Hindlimb muscle (tissue), 1 donor: ENCODE results near the gene ZNF518B. TPM values are rescaled to one million over a fixed set of nuclear protein-coding genes. Genes with fewer than 3 reads are reported as not detected.
A peak's percentile ranks its signal among the peaks of the same experiment; 100 is the strongest.

Experiments used
- DNase-seq: peaks from one replicate; pipeline ENCODE4 v3.0.0-alpha.2; 2013
- polyA plus RNA-seq: library from polyadenylated mRNA; unstranded; fragments of 120-200 nt; gene quantifications from one replicate; pipeline ENCODE4 v1.2.1, GENCODE V29; 2013; ENCODE audit not compliant: insufficient read length

The ZNF518B gene, protein sequence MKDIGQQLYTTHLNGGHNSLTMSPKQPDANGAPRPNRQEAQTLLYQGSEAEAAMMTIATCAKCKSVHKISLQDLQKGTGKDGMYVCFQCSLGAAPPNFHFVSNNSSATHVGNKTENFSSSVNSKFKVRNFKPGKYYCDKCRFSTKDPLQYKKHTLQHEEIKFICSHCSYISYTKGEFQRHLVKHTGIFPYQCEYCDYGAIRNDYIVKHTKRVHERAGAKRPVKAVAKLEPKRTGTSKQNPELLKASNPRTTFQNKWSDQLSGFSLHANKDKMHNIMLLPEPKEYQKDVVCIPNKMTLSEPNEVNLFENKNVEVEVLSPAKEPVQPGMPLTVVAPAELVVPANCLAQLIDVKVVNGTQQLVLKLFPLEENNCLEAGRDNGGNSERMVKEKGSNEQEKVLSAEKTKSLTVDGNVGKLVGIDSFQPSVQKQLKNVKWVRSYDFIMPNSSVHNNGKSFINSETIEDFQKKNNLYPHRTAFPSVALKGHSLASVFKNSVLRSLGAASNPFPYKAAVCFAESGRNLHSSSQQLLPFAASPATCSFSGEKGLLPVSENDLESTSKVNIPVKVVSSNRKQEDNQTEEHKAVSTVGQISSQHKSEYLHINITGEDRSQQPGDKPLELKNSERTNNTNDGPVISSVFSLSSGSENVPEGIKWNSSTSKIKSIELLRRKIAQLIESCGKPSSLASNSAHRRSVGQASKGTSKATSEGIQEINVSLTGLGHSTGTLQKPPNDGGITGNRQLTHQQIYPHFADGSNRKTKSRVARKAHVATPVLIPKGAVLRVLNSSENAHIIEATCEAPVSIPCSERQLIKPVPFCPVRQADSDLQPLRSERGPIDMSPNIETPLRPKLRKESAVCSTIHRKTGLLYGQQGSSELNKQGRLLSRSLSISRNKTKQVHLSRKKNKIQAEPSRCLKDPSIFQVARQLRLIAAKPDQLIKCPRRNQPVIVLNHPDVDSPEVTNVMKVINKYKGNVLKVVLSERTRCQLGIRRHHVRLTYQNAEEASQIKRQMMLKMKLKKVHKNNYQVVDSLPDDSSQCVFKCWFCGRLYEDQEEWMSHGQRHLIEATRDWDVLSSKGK
- polyA plus RNA-seq: 12.1 TPM

GRCh38 chr4:10457255-10457801 lies at the start of gene ZNF518B:
ZNF518B (minus strand) TSS chr4:10457426; CDS start chr4:10446328, 11,098 bp downstream.
- peak; percentile 83 for DNase-seq

DNA sequence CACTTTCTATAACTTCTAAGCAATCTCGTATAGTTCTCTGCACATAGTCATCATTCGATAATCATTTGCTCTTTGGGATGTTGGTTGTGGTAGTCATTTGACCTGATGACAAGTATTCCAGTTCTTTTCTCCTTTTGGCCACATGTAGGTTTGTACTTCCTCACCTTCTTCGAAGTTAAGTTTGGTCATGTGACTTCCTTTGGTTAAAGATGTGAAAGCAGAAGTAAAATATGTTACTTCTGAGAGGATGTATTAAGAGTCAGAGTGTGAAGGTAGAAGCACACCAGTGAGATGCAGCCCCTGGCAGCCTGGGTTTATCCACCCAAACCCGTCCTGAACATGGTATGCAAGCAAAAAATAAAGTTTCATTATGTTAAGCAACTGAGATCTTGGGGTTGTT lies 48.9 kb upstream of the ZNF518B start:
- DNase-seq: no peak

- DNase-seq: peak; percentile 14
Observed at GRCh38 chr4:10504570-10505179, 47.4 kb upstream of the ZNF518B start.

GRCh38 chr4:10502717-10503116 lies 45.5 kb upstream of the ZNF518B start:
- no peak for DNase-seq

GRCh38 chr4:10500776-10501175 lies 43.5 kb upstream of the ZNF518B start:
- no peak for DNase-seq

GRCh38 chr4:10496200-10496599 lies 39.0 kb upstream of the ZNF518B start:
- no peak for DNase-seq

- DNase-seq: no peak
Observed at GRCh38 chr4:10495651-10496050, 38.4 kb upstream of the ZNF518B start.

DNA sequence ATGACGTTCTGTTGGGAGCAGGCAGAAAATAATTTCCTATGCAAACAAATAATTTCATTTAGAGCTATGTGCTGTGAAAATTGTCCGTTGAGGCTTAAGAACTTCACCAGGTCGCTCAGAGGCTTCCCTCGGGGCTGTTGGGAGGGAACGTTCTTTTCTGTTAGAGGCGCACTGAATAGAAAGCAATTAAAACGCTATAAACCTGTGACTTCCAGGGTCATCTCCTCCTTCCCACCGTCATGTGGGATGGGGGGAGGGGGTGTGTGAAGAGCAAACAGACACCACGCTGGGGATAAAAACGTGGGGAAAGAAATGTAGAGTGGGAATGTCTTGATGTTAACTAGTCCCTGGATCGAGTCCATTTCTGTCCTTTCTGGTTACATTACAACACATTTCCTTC lies 35.2 kb upstream of the ZNF518B start:
- no peak for DNase-seq

DNA sequence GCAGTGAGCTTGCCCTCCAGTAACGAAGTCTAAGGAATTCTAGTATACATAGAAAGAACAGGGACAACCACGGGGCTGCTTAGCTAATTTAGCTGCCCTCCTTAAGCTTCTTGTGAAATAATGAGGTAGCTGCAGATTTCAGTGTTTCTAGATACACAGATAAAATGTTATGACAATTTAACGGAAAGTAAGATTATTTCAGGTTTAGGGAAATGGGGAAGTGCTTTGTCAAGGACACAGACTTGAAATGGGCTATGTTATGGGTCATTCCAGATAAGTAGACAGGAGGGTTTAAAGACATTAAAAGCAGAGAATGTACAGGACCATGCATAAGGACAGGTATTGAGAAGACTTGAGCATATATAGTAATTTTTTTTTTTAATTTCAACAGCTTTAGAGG lies 34.2 kb upstream of the ZNF518B start:
- DNase-seq: no peak

GRCh38 chr4:10490996-10491395 lies 33.8 kb upstream of the ZNF518B start:
- DNase-seq: no peak

GRCh38 chr4:10482913-10483312 lies 25.7 kb upstream of the ZNF518B start:
- no peak for DNase-seq

GRCh38 chr4:10480616-10481015 lies 23.4 kb upstream of the ZNF518B start:
- DNase-seq: no peak

GRCh38 chr4:10478621-10479020 lies 21.4 kb upstream of the ZNF518B start:
- no peak for DNase-seq

- no peak for DNase-seq
Observed at GRCh38 chr4:10470505-10470904, 13.3 kb upstream of the ZNF518B start.

DNA sequence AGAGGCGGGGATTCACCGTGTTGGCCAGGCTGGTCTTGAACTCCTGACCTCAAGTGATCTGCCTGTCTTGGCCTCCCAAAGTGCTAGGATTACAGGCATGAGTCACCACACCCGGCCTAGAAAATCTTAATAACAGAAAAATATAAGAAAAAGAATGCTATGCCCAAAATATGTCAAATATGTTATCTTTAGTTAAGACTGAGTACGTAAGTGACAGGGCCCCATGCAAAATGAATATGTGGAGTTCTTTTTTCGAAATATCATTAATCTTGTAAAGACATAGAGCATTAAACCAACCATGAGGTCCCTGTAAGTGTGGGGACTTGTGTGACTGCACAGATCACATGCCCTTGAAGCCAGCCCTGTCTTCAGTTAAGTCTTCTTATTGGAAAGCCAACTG lies 8.9 kb upstream of the ZNF518B start:
- no peak for DNase-seq

GRCh38 chr4:10462876-10463275 lies 5.7 kb upstream of the ZNF518B start:
- DNase-seq: no peak

- no peak for DNase-seq
Observed at GRCh38 chr4:10461850-10462400, 4.7 kb upstream of the ZNF518B start.

DNA sequence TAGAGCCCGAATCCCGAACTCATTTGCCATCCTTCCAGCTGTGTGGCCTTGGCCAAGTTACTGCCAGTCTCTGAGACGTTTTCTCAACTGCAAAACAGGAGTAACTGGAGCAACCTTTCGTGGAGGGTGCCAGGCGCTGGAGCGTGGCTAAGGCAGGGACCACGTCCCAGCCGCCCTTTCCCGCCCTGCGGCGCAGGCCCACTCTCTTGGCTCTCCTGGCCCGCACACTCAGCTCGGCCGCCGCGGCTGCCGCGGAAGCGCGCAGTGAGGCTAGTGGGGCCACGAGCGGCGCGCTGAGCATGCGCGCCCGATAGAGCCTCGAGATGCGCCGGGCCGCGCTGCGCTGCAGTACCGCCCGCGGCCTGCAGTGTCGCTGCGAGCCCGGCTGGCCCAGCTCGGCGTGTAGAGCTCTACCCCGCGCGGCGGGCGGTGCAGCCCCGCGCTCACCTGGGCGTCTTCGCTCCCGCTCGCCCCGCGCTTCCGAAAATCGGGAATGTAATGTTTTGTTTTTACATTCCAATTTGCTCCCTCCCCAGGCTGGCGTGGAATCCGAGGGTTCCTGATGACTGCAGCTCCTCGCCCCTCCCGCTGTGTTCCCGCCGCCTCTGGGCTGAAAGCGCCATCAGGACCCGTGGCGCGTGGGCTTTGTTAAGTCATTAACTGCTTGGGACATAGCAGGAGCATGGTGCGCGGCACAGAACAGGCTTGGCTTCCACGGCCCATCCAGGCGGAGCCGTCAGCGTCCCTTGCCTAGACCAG lies 4.0 kb upstream of the ZNF518B start:
- peak; percentile 88 for DNase-seq

DNA sequence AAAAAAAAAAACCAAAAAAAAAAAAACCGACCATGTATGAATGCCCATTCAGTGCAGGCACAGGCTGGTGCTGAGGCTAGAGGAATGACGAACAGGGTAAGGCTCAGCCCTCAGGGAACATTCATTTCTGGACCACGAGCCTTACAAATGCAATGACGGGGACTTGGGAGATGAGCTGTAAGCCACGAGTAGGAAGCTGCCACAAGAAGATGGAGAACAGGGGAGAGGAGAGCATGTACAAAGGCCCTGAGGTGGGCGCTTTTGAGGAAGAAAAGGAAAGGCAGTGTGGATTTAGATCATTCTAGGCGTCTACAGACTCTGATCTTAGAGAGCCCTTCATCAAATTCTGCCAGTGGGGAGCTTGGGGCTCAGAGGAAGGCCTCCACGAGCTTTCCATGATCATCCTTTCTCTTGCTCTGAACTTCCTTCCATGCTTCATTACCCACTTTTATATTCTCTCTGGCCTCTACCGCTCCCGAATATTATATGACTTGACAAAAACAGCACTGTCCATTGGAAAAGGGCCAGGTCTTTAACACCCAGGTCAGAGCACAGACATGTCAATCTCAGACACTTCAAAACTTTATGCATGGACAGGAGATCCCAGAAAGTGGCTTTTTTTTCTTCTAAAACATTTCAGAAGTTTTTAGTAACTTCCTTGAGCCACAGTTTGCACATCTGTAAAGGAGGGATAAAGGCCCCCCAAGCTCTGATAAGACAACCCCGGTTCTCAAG lies 3.3 kb upstream of the ZNF518B start:
- DNase-seq: no peak

DNA sequence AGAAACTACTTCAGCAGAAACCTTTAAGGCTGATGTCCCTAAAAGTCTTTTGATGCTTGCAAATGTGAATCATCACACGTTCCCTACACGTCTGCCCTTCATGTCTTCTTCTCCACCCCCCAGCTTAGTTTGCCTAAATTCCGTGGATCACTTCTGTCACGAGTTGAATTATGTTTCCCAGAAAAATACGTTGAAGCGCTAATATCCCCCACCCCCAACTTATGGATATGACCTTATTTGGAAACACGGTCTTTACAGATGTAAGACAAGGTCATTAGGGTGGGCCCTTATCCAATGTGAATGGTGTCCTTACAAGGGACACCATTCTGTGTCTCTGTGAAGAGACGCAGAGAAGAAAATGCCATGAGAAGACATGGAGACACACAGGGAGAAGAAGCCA lies 2.1 kb upstream of the ZNF518B start:
- no peak for DNase-seq

DNA sequence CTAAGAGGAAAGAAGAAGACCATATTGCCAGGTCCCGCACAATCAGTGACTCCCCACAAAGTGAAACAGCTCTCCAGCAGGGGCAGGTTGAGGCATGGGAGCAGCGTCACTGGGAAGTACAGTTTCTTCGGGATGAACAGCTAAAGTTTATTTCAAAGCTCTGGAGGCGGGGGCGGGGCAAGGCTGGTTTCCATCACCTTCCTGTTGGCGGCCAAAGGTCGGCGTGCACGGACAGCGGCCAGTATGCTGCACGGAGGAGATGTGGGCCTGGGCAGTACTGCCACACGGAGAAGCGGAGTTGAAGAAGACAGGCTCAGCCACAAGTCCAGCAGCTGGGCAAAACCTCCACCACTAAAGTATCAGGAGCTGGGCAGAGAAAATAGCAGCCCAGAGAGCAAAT lies 951 bp upstream of the ZNF518B start:
- no peak for DNase-seq
